ENCODE results near the gene SLC13A4.
"Not testable (repeated sequence)": the region's sequence is repeated elsewhere in the genome, so short reads cannot be mapped to it uniquely, and the experiment has no call there.

The SLC13A4 gene

DNA sequence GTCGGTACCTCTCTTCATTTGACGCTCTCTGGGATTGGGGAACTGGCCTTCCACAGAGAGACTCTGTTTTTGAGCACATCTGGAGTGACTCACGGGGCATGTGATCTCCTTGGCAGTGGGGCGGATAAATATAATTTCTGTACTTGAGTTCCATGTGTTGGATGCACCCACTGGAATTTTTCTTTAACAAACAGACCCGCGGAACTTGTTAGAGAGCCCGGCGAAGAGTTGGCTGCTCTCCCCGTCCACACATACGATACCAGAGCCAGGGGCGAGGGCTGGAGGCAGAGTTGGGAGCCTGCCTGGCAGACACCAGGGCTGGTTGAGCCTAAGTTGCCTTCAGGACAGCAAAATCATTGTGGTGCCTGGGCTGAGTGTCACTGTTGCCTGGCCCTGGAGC, 20.8 kb upstream of the SLC13A4 start, which contains the start of gene FAM180A:
Gene FAM180A, minus strand, starts transcription at position 44 of the 400 bp plus-strand sequence. CDS start 233 bp downstream, outside the sequence.
- no peak for DNase-seq

- no peak for DNase-seq
These were observed 19.4 kb upstream of the SLC13A4 start for GRCh38 chr7:135747366-135747765.

GRCh38 chr7:135745703-135746312, 17.8 kb upstream of the SLC13A4 start:
- DNase-seq = no peak

DNA sequence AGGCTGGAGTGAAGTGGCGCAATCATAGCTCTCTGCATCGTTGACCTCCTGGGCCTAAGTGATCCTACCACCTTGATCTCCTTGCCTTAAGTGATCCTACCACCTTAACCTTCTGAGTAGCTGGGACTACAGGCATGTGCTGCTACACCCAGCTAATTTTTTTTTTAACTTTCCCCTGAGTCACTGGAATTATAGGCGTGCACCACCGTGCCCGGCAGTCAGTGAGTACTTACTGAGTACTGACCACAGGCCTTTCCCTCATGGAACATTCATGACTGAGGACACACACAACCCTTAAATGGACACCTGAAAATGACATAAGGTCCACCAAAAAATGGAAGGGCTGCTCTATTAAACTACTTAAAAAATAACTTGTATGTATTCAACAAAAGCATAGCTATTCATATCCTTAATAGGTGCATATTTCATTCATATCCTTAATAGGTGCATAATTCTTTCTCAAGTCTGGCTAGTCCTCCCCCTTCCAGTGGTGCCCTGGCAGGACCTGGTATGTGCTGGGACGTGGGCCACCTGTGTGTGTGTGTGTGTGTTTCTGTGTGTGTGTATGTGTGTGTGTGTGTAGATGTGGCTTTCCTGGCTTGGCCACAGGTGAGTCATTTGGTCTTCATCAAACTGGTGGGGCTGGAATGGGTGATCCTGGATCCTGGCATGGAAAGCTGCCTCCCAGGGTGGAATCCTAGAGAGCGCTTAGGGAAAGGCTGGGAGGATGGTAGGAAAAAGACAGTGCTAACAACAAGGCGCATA, 17.1 kb upstream of the SLC13A4 start:
- no peak for DNase-seq

- DNase-seq = no peak
These were observed 16.1 kb upstream of the SLC13A4 start for GRCh38 chr7:135743907-135744731.

DNA sequence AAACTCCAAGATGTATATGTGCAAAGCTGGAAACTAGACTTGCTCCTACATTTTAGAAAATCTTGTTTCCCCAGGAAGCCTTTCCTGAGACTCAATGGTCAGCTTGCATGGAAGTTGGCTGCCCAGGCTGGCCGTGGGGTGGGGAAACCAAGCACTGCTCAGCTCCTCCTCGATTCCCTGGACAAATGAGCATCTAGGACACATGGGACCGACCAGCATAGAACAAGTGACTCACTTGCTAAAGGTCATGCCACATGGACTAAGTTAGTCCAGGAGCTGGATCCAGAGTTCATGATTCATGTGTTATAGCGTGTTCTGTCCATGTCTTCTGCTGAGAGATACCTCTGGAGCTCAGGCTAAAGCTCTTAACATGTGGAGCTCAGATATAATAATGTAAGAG, 14.4 kb upstream of the SLC13A4 start:
- DNase-seq = no peak

DNA sequence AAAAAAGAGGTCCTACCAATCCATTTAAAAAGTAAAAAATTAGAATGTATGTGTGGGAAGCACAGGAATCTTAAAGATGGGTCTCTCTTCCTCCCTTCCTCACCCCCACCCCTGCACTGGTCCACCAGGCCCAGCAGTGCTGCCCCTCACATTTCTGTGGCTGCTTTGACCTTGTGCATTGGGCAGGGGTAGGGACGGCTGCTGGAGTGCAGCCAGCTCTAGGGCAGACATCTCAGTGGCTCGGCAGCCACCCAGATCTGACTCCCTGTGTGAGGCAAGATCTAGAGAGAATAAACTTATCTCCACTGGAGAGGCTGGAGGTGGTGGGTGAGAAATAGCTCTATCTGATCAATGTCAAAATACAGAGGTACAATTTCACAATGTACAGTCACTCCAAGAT, 13.9 kb upstream of the SLC13A4 start:
- no peak for DNase-seq

DNA sequence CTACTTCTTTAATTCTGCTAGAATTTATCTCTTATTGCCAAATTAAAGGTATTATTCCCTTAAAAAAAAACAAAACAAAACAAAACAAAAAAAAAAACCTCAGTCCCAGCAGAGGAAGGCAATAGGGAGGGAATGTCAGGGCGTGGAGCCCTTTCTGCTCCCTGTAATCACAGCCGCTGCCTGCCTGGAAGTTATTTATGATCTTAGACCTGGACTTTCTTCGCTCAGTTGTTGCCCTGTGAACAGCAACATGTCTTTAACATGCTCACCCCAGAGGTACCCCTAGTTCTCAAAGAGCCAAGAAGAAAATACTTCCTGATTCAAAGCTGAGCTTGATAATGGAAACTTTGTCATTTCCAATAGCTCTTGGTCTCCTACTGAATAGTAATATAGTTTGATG, 12.9 kb upstream of the SLC13A4 start:
- no peak for DNase-seq

DNA sequence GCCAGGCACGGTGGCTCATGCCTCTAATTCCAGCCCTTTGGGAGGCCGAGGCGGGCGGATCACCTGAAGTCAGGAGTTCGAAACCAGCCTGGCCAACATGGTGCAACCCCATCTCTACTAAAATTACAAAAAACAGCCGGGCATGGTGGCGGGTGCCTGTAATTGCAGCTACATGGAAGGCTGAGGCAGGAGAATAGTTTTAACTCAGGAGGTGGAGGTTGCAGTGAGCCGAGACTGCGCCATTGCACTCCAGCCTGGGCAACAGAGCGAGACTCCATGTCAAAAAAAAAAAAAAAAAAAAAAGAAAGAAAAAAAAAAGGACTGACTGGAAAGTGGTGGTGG, 9.3 kb upstream of the SLC13A4 start:
- not testable (repeated sequence) for DNase-seq

DNA sequence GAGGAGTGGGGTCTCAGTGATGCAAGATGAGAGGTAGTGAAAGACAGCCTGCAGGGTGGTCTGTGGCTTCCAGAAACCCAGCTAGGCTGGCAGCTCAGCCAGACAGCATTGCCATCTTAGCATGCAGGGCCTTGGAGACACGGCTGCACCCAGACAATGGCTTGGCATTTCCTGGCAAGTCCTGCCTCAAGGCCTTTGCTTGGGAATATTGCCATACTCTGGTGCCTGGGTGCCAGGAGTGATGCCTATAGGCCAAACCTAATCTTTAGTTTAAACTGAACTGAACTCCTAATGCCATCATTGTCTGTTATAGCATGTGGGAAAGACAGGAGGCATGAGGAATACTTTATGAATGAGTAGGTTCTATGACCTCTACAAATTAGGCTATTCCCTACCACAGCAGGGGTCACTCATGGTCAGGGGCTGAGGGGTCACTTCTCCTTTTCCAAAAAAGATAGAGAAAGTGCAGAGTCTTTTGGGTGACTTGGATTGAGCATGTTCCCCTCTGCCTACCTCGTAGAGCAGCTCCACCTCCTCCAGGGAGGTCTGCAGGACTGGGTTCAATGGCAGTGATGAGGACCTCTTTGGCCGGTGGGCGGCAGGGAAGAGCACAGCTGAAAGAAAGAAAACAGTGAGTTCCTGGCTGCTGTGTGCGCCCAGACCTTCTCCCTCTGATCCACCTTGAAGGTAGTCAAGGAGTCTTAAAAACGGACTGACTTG, 8.8 kb upstream of the SLC13A4 start:
- no peak for DNase-seq

GRCh38 chr7:135734343-135734689, 6.3 kb upstream of the SLC13A4 start:
- no peak for DNase-seq

GRCh38 chr7:135733603-135734342, 5.8 kb upstream of the SLC13A4 start:
- no peak for DNase-seq

DNA sequence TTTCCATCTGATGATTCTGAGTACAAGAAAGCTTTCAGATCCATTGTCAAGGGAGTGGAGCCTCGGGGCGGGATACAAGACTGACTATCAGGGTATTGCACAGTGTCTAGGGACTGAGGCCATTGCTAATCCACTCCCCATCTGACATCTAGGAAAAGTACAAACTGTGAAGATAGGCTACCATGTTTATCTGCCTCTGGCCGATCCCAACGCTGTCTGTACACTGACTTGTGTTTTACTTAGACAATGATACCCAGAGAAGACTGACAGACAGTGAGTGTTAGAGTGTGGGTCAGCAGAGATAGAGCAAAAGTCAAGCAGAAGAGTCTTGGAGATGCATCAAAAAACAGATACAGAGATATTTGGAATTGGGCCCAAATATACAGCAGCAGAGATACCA, 3.1 kb upstream of the SLC13A4 start:
- DNase-seq = no peak

GRCh38 chr7:135729230-135729629, 1.2 kb upstream of the SLC13A4 start:
- DNase-seq = no peak

DNA sequence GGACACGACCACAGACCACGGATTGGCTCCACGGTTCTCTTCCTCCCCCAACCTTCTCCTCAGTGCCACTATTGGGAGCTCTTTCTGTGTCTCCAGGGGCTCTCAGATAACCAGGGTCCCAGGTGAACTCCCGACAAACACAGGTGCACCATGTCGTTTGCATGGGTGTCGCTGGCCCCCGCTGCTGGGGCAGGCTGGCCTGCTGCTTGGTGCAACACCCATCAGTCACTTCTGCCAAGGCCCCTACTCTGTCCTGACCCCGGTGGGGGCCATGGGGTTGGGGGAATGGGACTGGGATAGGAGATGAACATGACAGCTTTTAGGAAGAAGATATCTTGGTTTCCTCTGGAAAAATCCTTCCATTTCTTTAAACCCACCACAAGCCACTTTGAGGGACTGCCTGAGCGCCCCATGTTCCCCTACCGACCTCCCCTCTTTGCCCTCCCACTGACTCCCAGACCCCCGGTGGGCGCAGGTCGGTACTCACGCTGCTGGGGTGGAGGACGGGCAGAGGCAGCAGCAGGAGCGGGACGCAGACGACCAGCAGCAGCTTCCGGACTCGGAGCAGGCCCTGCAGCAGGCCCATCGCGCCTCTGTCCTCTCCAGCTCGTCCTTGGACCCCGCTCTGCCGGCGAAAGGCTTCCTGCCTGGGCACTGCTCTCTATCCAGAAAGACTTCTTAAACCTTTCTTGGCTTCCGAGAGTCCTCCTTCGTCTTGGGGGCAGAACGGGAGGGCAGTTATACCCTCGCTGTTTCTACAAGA, 894 bp downstream of the SLC13A4 start:
- no peak for DNase-seq

- DNase-seq = no peak
These were observed 1.7 kb downstream of the SLC13A4 start for GRCh38 chr7:135726276-135726788.

GRCh38 chr7:135723411-135723810, 4.6 kb downstream of the SLC13A4 start:
- no peak for DNase-seq

DNA sequence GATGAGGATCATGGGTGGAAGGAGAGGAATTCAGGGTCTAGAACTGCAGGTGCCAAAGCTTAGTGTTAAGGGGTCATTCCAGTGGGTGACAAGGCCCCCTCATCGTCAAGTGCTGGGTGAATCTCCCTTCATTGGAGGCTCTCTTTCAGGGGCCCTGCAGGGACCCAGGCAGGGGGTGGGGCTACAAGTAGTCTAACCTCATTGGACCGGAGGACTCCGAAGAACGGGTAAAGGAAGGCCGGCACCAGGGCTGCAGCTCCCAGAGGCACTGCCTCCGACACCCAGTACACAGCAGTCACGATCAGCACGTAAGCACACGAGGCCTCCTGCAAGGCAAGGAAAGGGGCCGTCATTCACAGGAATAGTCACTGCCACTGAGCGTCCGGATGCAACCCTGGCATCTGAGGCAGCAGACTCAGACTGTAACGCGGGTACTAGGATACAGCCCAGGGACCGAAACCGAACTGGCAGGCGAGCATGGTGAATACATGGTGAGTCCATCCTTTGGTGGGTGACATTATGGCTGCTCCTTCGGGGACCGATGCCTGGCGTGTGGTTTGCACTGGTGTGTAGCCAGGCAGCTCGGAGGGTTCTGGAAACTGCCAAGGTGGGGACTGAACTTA, 6.7 kb downstream of the SLC13A4 start:
- DNase-seq = no peak

DNA sequence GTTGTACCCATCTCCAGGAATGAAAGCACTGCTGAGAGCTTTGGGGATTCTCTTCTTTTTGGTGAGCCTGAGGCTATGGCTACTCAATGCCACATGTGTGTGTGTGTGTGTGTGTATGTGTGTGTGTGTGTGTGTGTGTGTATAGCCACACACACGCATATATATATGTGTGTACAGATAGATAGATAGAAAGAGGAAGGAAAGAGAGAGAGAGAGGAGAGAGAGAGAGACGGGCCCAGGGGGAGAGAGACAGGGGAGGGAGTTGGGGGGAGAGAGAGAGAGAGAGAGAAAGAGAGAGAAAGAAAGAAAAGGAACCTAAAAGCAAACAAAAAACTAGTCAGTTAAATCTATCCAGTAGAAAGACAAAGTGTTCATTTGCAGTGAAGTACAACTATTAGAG, 8.3 kb downstream of the SLC13A4 start:
- DNase-seq = no peak

GRCh38 chr7:135718794-135719437, 9.1 kb downstream of the SLC13A4 start:
- no peak for DNase-seq

GRCh38 chr7:135718219-135718618, 9.8 kb downstream of the SLC13A4 start:
- DNase-seq = no peak
